HepG2 (cell line): ENCODE data around the gene U2SURP. TPM values are rescaled to one million over a fixed set of nuclear protein-coding genes. Genes with fewer than 3 reads are reported as not detected.
A peak's percentile ranks its signal among the peaks of the same experiment; 100 is the strongest.

Experiments used
- ADNP ChIP-seq: sonication (generic); formaldehyde crosslinking; IDR thresholded peaks from 2 replicates; pipeline ENCODE4 v1.4.0; 2020; ENCODE audit warnings: missing genetic modification reagents
- CHD2 ChIP-seq: IDR thresholded peaks from 2 replicates; pipeline ENCODE4 v1.6.1; 2011; ENCODE audit warnings: low read depth, low read length, improper control_type of control experiment
- DMAP1 ChIP-seq: IDR thresholded peaks from 2 replicates; pipeline ENCODE4 v1.6.1; 2016
- ZNF282 ChIP-seq: fragments of 450-650 bp; IDR thresholded peaks from 2 replicates; pipeline ENCODE4 v1.6.1; 2018; ENCODE audit not compliant: partially characterized antibody
- ZNF549 ChIP-seq: sonication (generic); formaldehyde crosslinking; IDR thresholded peaks from 2 replicates; pipeline ENCODE4 v1.5.0; 2020; ENCODE audit warnings: missing genetic modification reagents
- ZNF678 ChIP-seq: sonication (generic); formaldehyde crosslinking; IDR thresholded peaks from 2 replicates; pipeline ENCODE4 v1.4.0; 2020; ENCODE audit warnings: mild to moderate bottlenecking, missing genetic modification reagents
- ZNF703 ChIP-seq: sonication (generic); formaldehyde crosslinking; IDR thresholded peaks from 2 replicates; pipeline ENCODE4 v1.5.1; 2020; ENCODE audit warnings: missing genetic modification reagents, mild to moderate bottlenecking, moderate library complexity, borderline replicate concordance
- ZNF761 ChIP-seq: sonication (generic); formaldehyde crosslinking; conservative IDR thresholded peaks from 2 replicates; pipeline ENCODE4 v1.4.0; 2020; ENCODE audit warnings: mild to moderate bottlenecking, missing genetic modification reagents
- polyA plus RNA-seq, 8 experiments: library from polyadenylated mRNA; depleted of rRNA in 3 of 8; stranded (reverse) in 7 of 8; unstranded in 1 of 8; fragments of >200 nt; fragmentation: Illumina TruSeq in 4 of 8; extraction: Trizol in 4 of 8; gene quantifications; 2 replicates each; pipeline versions ENCODE4 v1.2.1 to v1.2.3, GENCODE V29; 2011 to 2016; ENCODE audit warnings: low read depth in 4 of 8, missing spikeins in 1 of 8, mixed read lengths in 1 of 8; ENCODE audit not compliant: insufficient read depth in 1 of 8
- total RNA-seq, 5 experiments: library from RNA; depleted of rRNA; stranded (reverse); fragments of >200 nt; fragmentation: Illumina TruSeq; extraction: Trizol; gene quantifications; 2 replicates each; pipeline ENCODE4 v1.2.3, GENCODE V29; 2016; ENCODE audit warnings: low read depth in 1 of 5
- TF ChIP-seq, protein P1 (sequence below): sonication (generic); formaldehyde crosslinking; IDR thresholded peaks from 2 replicates; pipeline ENCODE4 v1.5.1; 2020; ENCODE audit warnings: mild to moderate bottlenecking, missing genetic modification reagents, borderline replicate concordance
- TF ChIP-seq, protein P2 (sequence below): sonication (generic); formaldehyde crosslinking; IDR thresholded peaks from 2 replicates; pipeline ENCODE4 v1.4.0; 2020; ENCODE audit warnings: missing genetic modification reagents
- TF ChIP-seq, protein P3 (sequence below): sonication (generic); formaldehyde crosslinking; IDR thresholded peaks from 2 replicates; pipeline ENCODE4 v1.9.0; 2021; ENCODE audit warnings: mild to moderate bottlenecking, missing genetic modification reagents
- TF ChIP-seq, protein P4 (sequence below): sonication (generic); formaldehyde crosslinking; conservative IDR thresholded peaks from 2 replicates; pipeline ENCODE4 v1.8.0; 2022; ENCODE audit warnings: mild to moderate bottlenecking, moderate library complexity, missing genetic modification reagents

The U2SURP gene
- total and polyA plus RNA-seq, 2 of the 13 experiments (the other 11 are each of a cell fraction or from before 2014, with no cell fraction given), result 55.9 to 173 TPM

DNA sequence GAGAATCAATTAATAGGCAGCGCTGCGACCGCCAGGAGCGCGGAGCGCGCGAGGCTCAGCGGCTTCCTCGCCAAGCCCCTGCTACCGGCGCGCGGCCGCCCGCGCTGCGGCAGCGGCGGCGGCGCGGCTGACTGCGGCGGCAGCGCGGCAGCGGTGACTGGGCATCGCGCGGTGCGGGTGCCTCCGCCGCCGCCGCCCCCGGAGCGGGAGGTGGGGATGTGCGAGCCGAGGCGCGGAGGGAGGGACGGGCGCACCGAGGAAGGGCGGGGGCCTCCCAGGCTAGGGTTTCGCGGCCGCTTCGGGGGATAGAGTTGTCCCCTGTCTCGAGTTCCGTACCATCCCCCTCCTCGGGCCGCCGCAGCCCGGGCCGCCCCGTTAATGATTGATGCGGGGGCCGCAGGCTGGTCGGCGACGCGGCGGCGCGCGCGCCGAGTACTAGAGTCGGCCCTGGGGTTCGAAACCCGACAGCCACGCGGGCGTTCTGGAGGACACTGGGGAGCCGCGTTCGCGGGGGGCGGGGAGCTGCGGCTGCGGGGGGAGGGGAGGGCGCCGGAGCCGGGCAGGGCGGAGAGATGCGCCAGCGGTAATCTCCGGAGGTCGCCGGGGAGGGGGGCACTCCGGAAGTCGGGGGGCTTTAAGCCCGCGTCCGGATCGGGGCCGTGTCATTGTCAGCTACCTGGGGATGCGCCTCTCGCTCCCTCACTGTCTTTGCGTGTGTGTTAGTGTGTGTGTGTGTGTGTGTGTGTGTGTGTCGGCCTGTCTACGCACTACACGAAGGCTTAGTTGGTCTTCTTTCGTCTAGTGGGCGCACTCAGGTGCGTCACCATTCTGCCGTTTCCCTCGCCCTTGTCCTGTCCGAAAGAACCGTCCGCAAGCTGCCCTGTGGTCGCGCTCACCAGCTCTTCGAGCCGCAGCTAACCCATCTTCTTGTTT is 37.6 kb upstream of the U2SURP start, which contains the start of gene PAQR9 (continued):
- TF ChIP-seq ZNF549 (no peak), DMAP1 (CRISPR knock-in tag) (no peak), ZNF703 (CRISPR knock-in tag) (no peak), ZNF761 (0 out of 2 replicates have a peak, but pooled peaks have one; percentile 34), ZNF678 (no peak), CHD2 (no peak), ZNF282 (no peak), ADNP (peak; percentile 49; the same call in 1 of the 2 replicates)
- TF ChIP-seq, protein P1, sequence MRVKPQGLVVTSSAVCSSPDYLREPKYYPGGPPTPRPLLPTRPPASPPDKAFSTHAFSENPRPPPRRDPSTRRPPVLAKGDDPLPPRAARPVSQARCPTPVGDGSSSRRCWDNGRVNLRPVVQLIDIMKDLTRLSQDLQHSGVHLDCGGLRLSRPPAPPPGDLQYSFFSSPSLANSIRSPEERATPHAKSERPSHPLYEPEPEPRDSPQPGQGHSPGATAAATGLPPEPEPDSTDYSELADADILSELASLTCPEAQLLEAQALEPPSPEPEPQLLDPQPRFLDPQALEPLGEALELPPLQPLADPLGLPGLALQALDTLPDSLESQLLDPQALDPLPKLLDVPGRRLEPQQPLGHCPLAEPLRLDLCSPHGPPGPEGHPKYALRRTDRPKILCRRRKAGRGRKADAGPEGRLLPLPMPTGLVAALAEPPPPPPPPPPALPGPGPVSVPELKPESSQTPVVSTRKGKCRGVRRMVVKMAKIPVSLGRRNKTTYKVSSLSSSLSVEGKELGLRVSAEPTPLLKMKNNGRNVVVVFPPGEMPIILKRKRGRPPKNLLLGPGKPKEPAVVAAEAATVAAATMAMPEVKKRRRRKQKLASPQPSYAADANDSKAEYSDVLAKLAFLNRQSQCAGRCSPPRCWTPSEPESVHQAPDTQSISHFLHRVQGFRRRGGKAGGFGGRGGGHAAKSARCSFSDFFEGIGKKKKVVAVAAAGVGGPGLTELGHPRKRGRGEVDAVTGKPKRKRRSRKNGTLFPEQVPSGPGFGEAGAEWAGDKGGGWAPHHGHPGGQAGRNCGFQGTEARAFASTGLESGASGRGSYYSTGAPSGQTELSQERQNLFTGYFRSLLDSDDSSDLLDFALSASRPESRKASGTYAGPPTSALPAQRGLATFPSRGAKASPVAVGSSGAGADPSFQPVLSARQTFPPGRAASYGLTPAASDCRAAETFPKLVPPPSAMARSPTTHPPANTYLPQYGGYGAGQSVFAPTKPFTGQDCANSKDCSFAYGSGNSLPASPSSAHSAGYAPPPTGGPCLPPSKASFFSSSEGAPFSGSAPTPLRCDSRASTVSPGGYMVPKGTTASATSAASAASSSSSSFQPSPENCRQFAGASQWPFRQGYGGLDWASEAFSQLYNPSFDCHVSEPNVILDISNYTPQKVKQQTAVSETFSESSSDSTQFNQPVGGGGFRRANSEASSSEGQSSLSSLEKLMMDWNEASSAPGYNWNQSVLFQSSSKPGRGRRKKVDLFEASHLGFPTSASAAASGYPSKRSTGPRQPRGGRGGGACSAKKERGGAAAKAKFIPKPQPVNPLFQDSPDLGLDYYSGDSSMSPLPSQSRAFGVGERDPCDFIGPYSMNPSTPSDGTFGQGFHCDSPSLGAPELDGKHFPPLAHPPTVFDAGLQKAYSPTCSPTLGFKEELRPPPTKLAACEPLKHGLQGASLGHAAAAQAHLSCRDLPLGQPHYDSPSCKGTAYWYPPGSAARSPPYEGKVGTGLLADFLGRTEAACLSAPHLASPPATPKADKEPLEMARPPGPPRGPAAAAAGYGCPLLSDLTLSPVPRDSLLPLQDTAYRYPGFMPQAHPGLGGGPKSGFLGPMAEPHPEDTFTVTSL, result no peak
- TF ChIP-seq, protein P2, sequence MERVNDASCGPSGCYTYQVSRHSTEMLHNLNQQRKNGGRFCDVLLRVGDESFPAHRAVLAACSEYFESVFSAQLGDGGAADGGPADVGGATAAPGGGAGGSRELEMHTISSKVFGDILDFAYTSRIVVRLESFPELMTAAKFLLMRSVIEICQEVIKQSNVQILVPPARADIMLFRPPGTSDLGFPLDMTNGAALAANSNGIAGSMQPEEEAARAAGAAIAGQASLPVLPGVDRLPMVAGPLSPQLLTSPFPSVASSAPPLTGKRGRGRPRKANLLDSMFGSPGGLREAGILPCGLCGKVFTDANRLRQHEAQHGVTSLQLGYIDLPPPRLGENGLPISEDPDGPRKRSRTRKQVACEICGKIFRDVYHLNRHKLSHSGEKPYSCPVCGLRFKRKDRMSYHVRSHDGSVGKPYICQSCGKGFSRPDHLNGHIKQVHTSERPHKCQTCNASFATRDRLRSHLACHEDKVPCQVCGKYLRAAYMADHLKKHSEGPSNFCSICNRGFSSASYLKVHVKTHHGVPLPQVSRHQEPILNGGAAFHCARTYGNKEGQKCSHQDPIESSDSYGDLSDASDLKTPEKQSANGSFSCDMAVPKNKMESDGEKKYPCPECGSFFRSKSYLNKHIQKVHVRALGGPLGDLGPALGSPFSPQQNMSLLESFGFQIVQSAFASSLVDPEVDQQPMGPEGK (CRISPR knock-in tag), result peak; percentile 72
- TF ChIP-seq, protein P3, sequence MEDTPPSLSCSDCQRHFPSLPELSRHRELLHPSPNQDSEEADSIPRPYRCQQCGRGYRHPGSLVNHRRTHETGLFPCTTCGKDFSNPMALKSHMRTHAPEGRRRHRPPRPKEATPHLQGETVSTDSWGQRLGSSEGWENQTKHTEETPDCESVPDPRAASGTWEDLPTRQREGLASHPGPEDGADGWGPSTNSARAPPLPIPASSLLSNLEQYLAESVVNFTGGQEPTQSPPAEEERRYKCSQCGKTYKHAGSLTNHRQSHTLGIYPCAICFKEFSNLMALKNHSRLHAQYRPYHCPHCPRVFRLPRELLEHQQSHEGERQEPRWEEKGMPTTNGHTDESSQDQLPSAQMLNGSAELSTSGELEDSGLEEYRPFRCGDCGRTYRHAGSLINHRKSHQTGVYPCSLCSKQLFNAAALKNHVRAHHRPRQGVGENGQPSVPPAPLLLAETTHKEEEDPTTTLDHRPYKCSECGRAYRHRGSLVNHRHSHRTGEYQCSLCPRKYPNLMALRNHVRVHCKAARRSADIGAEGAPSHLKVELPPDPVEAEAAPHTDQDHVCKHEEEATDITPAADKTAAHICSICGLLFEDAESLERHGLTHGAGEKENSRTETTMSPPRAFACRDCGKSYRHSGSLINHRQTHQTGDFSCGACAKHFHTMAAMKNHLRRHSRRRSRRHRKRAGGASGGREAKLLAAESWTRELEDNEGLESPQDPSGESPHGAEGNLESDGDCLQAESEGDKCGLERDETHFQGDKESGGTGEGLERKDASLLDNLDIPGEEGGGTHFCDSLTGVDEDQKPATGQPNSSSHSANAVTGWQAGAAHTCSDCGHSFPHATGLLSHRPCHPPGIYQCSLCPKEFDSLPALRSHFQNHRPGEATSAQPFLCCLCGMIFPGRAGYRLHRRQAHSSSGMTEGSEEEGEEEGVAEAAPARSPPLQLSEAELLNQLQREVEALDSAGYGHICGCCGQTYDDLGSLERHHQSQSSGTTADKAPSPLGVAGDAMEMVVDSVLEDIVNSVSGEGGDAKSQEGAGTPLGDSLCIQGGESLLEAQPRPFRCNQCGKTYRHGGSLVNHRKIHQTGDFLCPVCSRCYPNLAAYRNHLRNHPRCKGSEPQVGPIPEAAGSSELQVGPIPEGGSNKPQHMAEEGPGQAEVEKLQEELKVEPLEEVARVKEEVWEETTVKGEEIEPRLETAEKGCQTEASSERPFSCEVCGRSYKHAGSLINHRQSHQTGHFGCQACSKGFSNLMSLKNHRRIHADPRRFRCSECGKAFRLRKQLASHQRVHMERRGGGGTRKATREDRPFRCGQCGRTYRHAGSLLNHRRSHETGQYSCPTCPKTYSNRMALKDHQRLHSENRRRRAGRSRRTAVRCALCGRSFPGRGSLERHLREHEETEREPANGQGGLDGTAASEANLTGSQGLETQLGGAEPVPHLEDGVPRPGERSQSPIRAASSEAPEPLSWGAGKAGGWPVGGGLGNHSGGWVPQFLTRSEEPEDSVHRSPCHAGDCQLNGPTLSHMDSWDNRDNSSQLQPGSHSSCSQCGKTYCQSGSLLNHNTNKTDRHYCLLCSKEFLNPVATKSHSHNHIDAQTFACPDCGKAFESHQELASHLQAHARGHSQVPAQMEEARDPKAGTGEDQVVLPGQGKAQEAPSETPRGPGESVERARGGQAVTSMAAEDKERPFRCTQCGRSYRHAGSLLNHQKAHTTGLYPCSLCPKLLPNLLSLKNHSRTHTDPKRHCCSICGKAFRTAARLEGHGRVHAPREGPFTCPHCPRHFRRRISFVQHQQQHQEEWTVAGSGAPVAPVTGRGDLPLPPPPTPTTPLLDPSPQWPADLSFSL (CRISPR knock-in tag), result peak; percentile 72; the same call in 1 of the 2 replicates
- TF ChIP-seq, protein P4, sequence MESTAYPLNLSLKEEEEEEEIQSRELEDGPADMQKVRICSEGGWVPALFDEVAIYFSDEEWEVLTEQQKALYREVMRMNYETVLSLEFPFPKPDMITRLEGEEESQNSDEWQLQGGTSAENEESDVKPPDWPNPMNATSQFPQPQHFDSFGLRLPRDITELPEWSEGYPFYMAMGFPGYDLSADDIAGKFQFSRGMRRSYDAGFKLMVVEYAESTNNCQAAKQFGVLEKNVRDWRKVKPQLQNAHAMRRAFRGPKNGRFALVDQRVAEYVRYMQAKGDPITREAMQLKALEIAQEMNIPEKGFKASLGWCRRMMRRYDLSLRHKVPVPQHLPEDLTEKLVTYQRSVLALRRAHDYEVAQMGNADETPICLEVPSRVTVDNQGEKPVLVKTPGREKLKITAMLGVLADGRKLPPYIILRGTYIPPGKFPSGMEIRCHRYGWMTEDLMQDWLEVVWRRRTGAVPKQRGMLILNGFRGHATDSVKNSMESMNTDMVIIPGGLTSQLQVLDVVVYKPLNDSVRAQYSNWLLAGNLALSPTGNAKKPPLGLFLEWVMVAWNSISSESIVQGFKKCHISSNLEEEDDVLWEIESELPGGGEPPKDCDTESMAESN (CRISPR knock-in tag), result no peak
